ENCODE measurements around the gene KLF6.

- TF ChIP-seq MAFK (IDR thresholded peaks at IDR 0.05; ENCODE audit: low read length) (no peak), BDP1 (IDR thresholded peaks at IDR 0.05; ENCODE audit: insufficient read depth, insufficient read length) (no peak), USF1 (CRISPR knock-in tag; IDR thresholded peaks at IDR 0.05) (no peak)
Observed at GRCh38 chr10:3755440-3756359, 29.3 kb downstream of the KLF6 start.

Measured in K562 (cell line).